Left lung (tissue), 10 donors: ENCODE data around the gene OPCML. TPM values are rescaled to one million over a fixed set of nuclear protein-coding genes. Genes with fewer than 3 reads are reported as not detected.

Experiments used
- ATAC-seq: fragments of 200-7000 bp; cut with Tn5 transposase; one replicate; pipeline ENCODE4 v1.9.1; 2020; ENCODE audit warnings: moderate library complexity
- DNase-seq, 4 donors: peaks; one replicate each; pipeline ENCODE4 v3.0.0-alpha.2; 2013 to 2020
- H3K27ac ChIP-seq, 2 donors: fragments of 200-600 bp; sonication (generic) in 1 of 2; one replicate each; pipeline versions ENCODE4 v1.5.0 to v1.8.0; 2020 to 2021
- H3K27me3 ChIP-seq, 2 donors: fragments of 200-600 bp; sonication (generic) in 1 of 2; one replicate each; pipeline versions ENCODE4 v1.5.0 to v1.8.0; 2020 to 2021
- H3K36me3 ChIP-seq, 2 donors: fragments of 200-600 bp; sonication (generic) in 1 of 2; one replicate each; pipeline versions ENCODE4 v1.5.0 to v1.8.0; 2020 to 2021
- H3K4me1 ChIP-seq, 2 donors: fragments of 200-600 bp; one replicate each; pipeline ENCODE4 v1.8.0; 2021
- H3K4me3 ChIP-seq, 2 donors: fragments of 200-600 bp; sonication (generic) in 1 of 2; one replicate each; pipeline versions ENCODE4 v1.5.0 to v1.8.0; 2020 to 2021; ENCODE audit warnings: mild to moderate bottlenecking in 1 of 2
- H3K9me3 ChIP-seq, 2 donors: fragments of 200-600 bp; sonication (generic) in 1 of 2; one replicate each; pipeline versions ENCODE4 v1.5.0 to v1.8.0; 2020 to 2021
- intact Hi-C, 2 donors: fragments of 100-400 bp; cut with DNase I; formaldehyde crosslinking; loops; one replicate each; pipeline versions ENCODE4 v1.11.2 to v1.14.2; 2022
- polyA plus RNA-seq, 6 donors: library from polyadenylated mRNA; unstranded; fragments of 120-200 nt; gene quantifications; one replicate each; pipeline ENCODE4 v1.2.1, GENCODE V29; 2013; ENCODE audit not compliant: insufficient read length in 6 of 6
- total RNA-seq, 2 donors: library from RNA; stranded (reverse); fragmentation: NEBNext Ultra II Directional; extraction: Animal tissue kit (Norgen Biotek cat#: 25700); gene quantifications; one replicate each; pipeline ENCODE4 v1.2.1, GENCODE V29; 2021
- TF ChIP-seq, protein P1 (sequence below), 2 donors: fragments of 200-600 bp; sonication (generic) in 1 of 2; IDR thresholded peaks; one replicate each; pipeline versions ENCODE4 v1.5.0 to v1.8.0; 2021; ENCODE audit warnings: antibody characterized with exemption in 2 of 2
- donor health status: DM: no; HTN: yes; CAD: no.
- donor health status: DM: no; HTN: no; CAD: no.

OPCML gene
- total and polyA plus RNA-seq, 8 donors, result 0.98 to 5.3 (median 1.9) TPM; not detected in 2

DNA sequence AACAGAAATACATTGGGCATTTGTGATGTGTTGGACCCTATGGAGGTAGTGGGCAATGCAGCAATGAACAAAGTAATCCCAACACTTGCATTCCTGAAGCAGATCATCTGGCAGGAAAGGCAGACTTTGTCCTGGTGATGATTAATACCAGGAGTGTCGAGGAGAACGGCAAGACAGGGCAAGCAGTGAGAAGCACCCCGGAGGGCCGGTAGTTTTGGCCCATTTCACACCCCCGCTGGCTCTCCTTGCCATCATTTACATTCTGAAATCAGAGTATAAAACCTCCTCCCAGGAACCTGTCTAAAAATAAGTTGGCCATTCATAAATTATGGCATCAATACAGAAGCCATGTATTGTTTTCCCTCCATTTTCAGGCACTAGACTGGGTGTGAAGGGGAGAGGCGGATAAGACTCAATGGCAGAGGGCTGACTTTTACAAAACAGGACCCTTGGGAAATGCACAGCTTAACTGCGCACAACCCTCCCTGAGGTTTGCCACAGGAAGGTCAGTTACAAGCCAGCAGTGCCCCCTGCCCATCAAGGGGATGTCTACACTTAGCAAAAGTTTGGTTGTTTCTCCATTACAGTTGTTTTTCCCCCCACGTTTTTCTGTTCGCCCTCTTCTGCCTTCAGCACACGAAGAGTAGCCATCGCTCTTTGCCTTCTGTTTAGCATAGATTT, 55.6 kb downstream of the OPCML start:
- ATAC-seq (no peak), DNase-seq (no peak)
- intact Hi-C loops, result no loop called here
- H3K27ac ChIP-seq, result no peak overlapping the region
- H3K4me3 ChIP-seq, result no peak overlapping the region
- TF ChIP-seq, protein P1, sequence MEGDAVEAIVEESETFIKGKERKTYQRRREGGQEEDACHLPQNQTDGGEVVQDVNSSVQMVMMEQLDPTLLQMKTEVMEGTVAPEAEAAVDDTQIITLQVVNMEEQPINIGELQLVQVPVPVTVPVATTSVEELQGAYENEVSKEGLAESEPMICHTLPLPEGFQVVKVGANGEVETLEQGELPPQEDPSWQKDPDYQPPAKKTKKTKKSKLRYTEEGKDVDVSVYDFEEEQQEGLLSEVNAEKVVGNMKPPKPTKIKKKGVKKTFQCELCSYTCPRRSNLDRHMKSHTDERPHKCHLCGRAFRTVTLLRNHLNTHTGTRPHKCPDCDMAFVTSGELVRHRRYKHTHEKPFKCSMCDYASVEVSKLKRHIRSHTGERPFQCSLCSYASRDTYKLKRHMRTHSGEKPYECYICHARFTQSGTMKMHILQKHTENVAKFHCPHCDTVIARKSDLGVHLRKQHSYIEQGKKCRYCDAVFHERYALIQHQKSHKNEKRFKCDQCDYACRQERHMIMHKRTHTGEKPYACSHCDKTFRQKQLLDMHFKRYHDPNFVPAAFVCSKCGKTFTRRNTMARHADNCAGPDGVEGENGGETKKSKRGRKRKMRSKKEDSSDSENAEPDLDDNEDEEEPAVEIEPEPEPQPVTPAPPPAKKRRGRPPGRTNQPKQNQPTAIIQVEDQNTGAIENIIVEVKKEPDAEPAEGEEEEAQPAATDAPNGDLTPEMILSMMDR (IDR thresholded peaks at IDR 0.05), result no peak
- no peaks in the 10 kb centered on the region for H3K36me3 ChIP-seq
- H3K27me3 ChIP-seq, result no peaks in the 10 kb centered on the region
- H3K9me3 ChIP-seq, result no peaks in the 10 kb centered on the region
- H3K4me1 ChIP-seq, result no peaks in the 10 kb centered on the region

DNA sequence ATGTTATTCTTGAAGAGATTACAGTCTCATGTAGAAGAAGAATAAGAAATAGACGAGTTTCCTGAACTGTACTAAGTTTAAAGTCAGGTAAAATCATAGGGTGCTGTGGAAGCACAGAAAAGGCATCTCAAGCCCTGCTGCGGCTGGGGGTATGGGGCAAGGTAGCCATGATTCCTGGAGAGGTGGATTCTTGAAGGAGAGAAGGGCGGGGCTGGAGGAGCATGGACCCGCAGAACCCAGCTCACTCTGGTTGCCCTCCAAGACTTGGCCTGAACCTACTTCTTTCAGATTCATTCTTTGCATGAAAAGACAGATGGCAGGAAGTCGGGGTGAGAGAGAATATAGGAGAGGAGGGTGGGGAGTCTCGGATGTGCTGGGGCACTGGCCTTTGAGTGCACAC, 57.8 kb downstream of the OPCML start:
- Histone ChIP-seq H3K27me3 (no peaks in the 10 kb centered on the region), H3K4me1 (no peaks in the 10 kb centered on the region), H3K9me3 (no peaks in the 10 kb centered on the region), H3K27ac (no peak overlapping the region), H3K4me3 (no peak overlapping the region), H3K36me3 (no peaks in the 10 kb centered on the region)
- TF ChIP-seq, protein P1 (IDR thresholded peaks at IDR 0.05), result no peak
- DNase-seq (no peak), ATAC-seq (no peak)
- intact Hi-C loops, result no loop called here

DNA sequence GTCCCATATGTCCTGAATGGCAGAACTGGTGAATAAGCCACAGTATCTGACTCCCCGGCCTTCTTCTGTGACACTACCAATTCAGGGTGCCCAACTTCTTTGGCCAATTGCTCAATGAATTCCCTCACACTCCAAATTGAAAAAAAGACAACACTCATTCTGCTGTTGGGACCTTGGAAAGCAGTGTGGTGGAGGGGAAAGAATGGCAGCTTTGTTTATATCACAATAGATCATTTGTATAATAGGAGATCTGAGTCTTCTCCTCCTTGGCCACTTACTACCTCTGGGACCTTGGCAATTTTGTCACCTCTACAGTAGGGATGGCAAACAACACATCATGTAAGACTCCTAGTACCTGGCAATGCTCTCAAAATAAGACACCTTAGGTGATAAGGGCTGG, 64.6 kb downstream of the OPCML start:
- TF ChIP-seq, protein P1 (IDR thresholded peaks at IDR 0.05), result no peak
- intact Hi-C loops, result no loop called here

DNA sequence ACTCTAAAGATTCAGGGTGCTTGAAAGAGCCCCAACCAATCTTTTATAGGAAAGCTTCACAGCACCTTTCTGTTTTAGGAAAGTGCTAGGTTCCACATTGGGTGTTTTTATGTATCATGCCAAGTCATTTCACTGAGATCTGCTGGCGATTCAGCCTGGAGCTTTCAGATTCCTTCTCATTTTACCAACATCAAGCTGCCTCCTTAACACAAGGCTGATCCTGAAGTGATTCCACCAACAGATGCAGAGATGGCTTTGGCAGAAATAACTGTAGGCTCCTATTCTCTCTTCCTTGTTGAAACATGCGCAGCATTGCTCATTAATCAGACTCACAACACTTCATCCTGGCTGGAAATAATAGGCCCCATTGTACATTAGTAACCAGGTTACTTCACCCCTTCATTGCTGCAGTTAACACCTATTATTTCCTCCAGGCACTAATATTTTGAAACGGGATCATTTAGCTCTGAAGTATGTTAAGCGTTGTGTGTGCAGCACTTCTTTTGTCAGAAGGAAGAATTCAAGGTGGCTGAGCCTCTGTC, 89.0 kb downstream of the OPCML start:
- H3K27ac ChIP-seq, result no peak overlapping the region
- peaks cover 0 to 3% of the 10 kb centered on the region in 2 donors for H3K9me3 ChIP-seq
- intact Hi-C loops, result no loop called here
- H3K27me3 ChIP-seq, result no peaks in the 10 kb centered on the region
- DNase-seq, result no peak
- TF ChIP-seq, protein P1 (IDR thresholded peaks at IDR 0.05), result no peak
- no peaks in the 10 kb centered on the region for H3K4me1 ChIP-seq
- H3K4me3 ChIP-seq, result no peak overlapping the region
- no peaks in the 10 kb centered on the region for H3K36me3 ChIP-seq
- ATAC-seq, result no peak

More for the DNA sequence above, 64.6 kb downstream of the OPCML start:
- ATAC-seq (no peak), DNase-seq (no peak)
- Histone ChIP-seq H3K9me3 (no peaks in the 10 kb centered on the region), H3K4me3 (no peak overlapping the region), H3K27ac (no peak overlapping the region), H3K36me3 (no peaks in the 10 kb centered on the region), H3K4me1 (no peaks in the 10 kb centered on the region), H3K27me3 (no peaks in the 10 kb centered on the region)

DNA sequence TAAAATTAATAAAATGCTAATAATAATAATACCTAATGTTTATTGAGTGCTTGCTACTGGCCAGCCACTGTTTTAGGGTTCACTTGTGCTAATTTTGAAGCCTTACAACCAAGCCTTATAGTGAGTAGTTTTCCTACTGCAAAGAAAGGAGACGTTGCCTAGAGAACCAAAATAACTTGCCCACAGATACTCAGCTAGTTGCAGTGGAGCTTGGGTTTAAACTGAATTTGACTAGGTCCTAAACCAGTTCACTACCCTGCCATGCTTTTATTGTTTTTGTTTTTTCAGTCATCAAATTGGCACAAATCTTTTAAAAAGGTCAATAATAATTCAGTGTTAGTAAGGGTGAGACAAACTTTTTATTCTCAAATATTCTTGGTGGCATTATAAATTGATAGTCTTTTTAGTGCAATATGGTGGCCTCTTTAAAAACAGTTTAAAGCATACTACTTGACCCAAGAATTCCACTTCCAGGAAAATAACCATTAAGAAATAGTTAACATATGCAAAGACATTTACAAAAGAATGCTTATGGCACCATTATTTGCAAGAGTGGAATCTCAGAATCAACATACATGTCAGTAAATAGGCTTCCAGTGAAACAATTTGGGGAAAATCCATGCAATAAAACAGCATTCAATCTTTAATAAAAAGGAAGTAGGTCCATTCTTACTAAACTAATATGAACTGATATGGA, 90.2 kb downstream of the OPCML start:
- TF ChIP-seq, protein P1 (IDR thresholded peaks at IDR 0.05), result no peak
- DNase-seq (no peak), ATAC-seq (no peak)

More for the DNA sequence above, 90.2 kb downstream of the OPCML start:
- no peaks in the 10 kb centered on the region for H3K36me3 ChIP-seq
- H3K4me1 ChIP-seq, result no peaks in the 10 kb centered on the region
- no peak overlapping the region for H3K4me3 ChIP-seq
- intact Hi-C loops, result no loop called here
- H3K27ac ChIP-seq, result no peak overlapping the region
- no peaks in the 10 kb centered on the region for H3K27me3 ChIP-seq
- no peaks in the 10 kb centered on the region for H3K9me3 ChIP-seq
